Measurements from ENCODE around the gene PKMYT1.

DNA sequence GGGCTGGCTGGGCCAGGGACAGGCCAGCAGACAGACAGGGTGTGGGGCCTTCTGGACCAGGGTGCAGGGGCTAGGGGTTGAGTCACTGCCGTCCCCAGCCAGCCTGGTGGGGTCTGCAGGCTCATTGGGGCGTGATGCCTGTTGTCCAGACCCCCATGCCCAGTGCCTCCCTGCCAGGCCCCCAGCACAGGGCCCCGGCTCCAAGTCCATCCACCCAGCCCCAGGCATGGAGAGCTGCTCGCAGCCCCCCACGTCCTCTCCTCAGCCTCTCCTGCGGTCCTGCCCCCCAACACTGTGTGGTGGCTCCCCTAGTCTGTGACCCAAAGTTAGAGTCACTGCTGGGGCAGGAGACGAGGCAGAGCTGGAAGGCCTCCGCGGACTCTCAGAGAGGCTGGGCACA, 7.0 kb upstream of the PKMYT1 start:
- TF ChIP-seq, protein P1, sequence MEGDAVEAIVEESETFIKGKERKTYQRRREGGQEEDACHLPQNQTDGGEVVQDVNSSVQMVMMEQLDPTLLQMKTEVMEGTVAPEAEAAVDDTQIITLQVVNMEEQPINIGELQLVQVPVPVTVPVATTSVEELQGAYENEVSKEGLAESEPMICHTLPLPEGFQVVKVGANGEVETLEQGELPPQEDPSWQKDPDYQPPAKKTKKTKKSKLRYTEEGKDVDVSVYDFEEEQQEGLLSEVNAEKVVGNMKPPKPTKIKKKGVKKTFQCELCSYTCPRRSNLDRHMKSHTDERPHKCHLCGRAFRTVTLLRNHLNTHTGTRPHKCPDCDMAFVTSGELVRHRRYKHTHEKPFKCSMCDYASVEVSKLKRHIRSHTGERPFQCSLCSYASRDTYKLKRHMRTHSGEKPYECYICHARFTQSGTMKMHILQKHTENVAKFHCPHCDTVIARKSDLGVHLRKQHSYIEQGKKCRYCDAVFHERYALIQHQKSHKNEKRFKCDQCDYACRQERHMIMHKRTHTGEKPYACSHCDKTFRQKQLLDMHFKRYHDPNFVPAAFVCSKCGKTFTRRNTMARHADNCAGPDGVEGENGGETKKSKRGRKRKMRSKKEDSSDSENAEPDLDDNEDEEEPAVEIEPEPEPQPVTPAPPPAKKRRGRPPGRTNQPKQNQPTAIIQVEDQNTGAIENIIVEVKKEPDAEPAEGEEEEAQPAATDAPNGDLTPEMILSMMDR (IDR thresholded peaks at IDR 0.05): no peak
- TF ChIP-seq POLR2A (IDR thresholded peaks at IDR 0.05) (no peak), POLR2AphosphoS5 (IDR thresholded peaks at IDR 0.05; ENCODE audit: insufficient read depth in 1 of 2, low read depth in 1 of 2) (no peak)
